DMS153 treated with DMSO at 0.1 percent for 48 hours (cell line): ENCODE results near the gene EXOC3L2.

Experiments
- DNase-seq: peaks from one replicate; lab custom pipeline; 2025; ENCODE audit not compliant: unreplicated experiment; lab: John Stamatoyannopoulos, UW

EXOC3L2 gene

GRCh38 chr19:45180936-45181335 is 64.3 kb downstream of the EXOC3L2 start:
- no peak for DNase-seq

- DNase-seq: no peak
These were observed 65.3 kb downstream of the EXOC3L2 start for GRCh38 chr19:45179892-45180370.

- DNase-seq: no peak
These were observed 65.9 kb downstream of the EXOC3L2 start for GRCh38 chr19:45179072-45179891.

- DNase-seq: peak; percentile 99
These were observed 66.7 kb downstream of the EXOC3L2 start, which contains the start of gene BLOC1S3 for GRCh38 chr19:45178262-45179071. Gene BLOC1S3, plus strand, starts transcription at chr19:45178784. Its CDS starts 513 bp downstream, at chr19:45179297.

GRCh38 chr19:45177817-45178261 is 67.4 kb downstream of the EXOC3L2 start, which contains the start of gene TRAPPC6A:
Gene TRAPPC6A, minus strand, starts transcription at chr19:45178237. Its CDS starts 19 bp downstream, at chr19:45178218.
- no peak for DNase-seq

GRCh38 chr19:45175515-45176345 is 69.5 kb downstream of the EXOC3L2 start:
- no peak for DNase-seq

- no peak for DNase-seq
These were observed 71.4 kb downstream of the EXOC3L2 start for GRCh38 chr19:45173816-45174215.

GRCh38 chr19:45172611-45173208 is 72.5 kb downstream of the EXOC3L2 start:
- no peak for DNase-seq

- DNase-seq: no peak
These were observed 73.0 kb downstream of the EXOC3L2 start for GRCh38 chr19:45172173-45172572.

- no peak for DNase-seq
These were observed 74.0 kb downstream of the EXOC3L2 start for GRCh38 chr19:45171211-45171623.

- no peak for DNase-seq
These were observed 74.8 kb downstream of the EXOC3L2 start for GRCh38 chr19:45170146-45171106.

- DNase-seq: no peak
These were observed 75.6 kb downstream of the EXOC3L2 start for GRCh38 chr19:45169602-45170001.

- DNase-seq: peak; percentile 70
These were observed 76.3 kb downstream of the EXOC3L2 start for GRCh38 chr19:45168767-45169351.

- DNase-seq: peak; percentile 58
These were observed 78.4 kb downstream of the EXOC3L2 start for GRCh38 chr19:45166723-45167252.

GRCh38 chr19:45164577-45165335 is 80.5 kb downstream of the EXOC3L2 start:
- no peak for DNase-seq

- no peak for DNase-seq
These were observed 81.3 kb downstream of the EXOC3L2 start for GRCh38 chr19:45163751-45164460.

GRCh38 chr19:45163156-45163555 is 82.1 kb downstream of the EXOC3L2 start:
- no peak for DNase-seq
